ENCODE measurements around the gene MYCBP2. TPM values are rescaled to one million over a fixed set of nuclear protein-coding genes. Genes with fewer than 3 reads are reported as not detected.

The MYCBP2 gene
- total RNA-seq, 6 experiments from 2014 or later = 52.7 to 66.3 (median 54.9) TPM

DNA sequence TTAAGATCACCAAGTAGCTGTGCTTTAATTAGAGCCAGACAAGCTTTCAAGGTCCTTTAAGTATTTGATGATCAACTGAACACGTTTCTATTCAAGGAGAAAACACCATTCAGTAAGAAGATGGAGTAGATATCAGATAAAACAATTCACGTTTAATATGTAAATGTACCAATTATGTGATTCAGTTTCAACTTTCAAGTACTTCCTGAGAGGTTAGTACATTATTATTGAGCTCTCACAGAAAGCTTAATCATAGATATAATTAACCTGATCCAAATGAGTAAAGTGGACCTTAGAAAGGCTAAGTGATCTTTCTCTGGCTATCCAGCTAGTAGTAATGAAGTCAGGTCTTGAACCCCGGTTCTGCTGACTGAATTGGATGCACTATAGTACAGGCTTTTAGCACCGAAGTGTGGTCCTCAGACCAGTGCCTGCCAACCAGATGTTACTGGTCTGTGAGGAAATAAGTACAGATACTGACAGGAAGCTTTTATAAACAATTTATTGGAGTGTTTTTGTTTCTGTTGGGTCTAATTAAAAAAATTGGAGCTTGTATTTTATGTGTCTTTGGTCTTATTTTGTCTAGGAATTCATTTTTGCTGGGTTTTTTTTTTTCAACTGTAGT, 324.8 kb downstream of the MYCBP2 start:
- peaks cover 5% of the 10 kb centered on the region for H3K36me3 Mint-ChIP-seq (ENCODE audit: low read depth)
- TF ChIP-seq, protein P1, sequence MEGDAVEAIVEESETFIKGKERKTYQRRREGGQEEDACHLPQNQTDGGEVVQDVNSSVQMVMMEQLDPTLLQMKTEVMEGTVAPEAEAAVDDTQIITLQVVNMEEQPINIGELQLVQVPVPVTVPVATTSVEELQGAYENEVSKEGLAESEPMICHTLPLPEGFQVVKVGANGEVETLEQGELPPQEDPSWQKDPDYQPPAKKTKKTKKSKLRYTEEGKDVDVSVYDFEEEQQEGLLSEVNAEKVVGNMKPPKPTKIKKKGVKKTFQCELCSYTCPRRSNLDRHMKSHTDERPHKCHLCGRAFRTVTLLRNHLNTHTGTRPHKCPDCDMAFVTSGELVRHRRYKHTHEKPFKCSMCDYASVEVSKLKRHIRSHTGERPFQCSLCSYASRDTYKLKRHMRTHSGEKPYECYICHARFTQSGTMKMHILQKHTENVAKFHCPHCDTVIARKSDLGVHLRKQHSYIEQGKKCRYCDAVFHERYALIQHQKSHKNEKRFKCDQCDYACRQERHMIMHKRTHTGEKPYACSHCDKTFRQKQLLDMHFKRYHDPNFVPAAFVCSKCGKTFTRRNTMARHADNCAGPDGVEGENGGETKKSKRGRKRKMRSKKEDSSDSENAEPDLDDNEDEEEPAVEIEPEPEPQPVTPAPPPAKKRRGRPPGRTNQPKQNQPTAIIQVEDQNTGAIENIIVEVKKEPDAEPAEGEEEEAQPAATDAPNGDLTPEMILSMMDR (IDR thresholded peaks at IDR 0.05) = no peak
- H3K4me1 Mint-ChIP-seq (ENCODE audit: low read depth) = peaks cover 20% of the 10 kb centered on the region; the same call in 1 of the 2 replicates
- H3K27ac Mint-ChIP-seq = no peak overlapping the region; the same call in 1 of the 2 replicates
- no peak overlapping the region for H3K4me3 Mint-ChIP-seq
- no peak for DNase-seq
- no peaks in the 10 kb centered on the region for H3K9me3 Mint-ChIP-seq
- H3K27me3 Mint-ChIP-seq (ENCODE audit: insufficient read depth) = 0 out of 2 replicates have a peak, but pooled peaks cover 2% of the 10 kb centered on the region

DNA sequence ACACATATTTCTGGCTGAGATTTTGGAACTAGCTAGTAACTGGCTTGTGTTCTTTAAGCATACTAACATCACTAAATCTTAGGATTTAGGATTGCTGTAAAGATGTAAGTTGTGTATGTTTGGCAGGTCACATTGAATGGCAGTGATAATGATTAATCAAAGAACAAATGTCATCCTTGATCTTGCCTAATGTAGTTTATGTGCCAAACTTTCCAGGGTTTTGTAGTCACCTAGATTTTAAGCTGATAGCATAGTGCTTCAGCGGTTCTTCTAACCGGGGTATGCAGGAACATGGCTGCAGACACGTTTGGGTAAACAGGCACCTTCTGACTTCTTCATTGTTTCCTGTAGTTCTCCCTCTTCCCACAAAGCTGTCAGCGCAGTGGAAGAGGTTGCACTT, 325.4 kb downstream of the MYCBP2 start:
- Mint-ChIP-seq H3K4me3 (no peak overlapping the region), H3K27me3 (ENCODE audit: insufficient read depth) (0 out of 2 replicates have a peak, but pooled peaks cover 2% of the 10 kb centered on the region)
- DNase-seq = no peak

DNA sequence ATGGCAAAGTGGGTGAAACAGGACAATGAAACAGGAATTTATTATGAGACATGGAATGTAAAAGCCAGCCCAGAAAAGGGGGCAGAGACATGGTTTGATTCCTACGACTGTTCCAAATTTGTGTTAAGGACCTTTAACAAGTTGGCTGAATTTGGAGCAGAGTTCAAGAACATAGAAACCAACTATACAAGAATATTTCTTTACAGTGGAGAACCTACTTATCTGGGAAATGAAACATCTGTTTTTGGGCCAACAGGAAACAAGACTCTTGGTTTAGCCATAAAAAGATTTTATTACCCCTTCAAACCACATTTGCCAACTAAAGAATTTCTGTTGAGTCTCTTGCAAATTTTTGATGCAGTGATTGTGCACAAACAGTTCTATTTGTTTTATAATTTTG, 326.4 kb downstream of the MYCBP2 start:
- Mint-ChIP-seq H3K36me3 (ENCODE audit: low read depth) (peaks cover 13% of the 10 kb centered on the region), H3K4me3 (no peak overlapping the region), H3K9me3 (no peaks in the 10 kb centered on the region), H3K27ac (no peak overlapping the region), H3K27me3 (ENCODE audit: insufficient read depth) (0 out of 2 replicates have a peak, but pooled peaks cover 2% of the 10 kb centered on the region), H3K4me1 (ENCODE audit: low read depth) (peaks cover 20% of the 10 kb centered on the region; the same call in 1 of the 2 replicates)
- no peak for DNase-seq
- TF ChIP-seq, protein P1 (IDR thresholded peaks at IDR 0.05) = no peak

More for the DNA sequence above, 325.4 kb downstream of the MYCBP2 start:
- Mint-ChIP-seq H3K27ac (no peak overlapping the region; the same call in 1 of the 2 replicates), H3K4me1 (ENCODE audit: low read depth) (peaks cover 20% of the 10 kb centered on the region; the same call in 1 of the 2 replicates), H3K9me3 (no peaks in the 10 kb centered on the region), H3K36me3 (ENCODE audit: low read depth) (peaks cover 9% of the 10 kb centered on the region)
- TF ChIP-seq, protein P1 (IDR thresholded peaks at IDR 0.05) = no peak

Other genes with a start within 250 kb of the MYCBP2 start
- not detected for gene SCEL, start 208.6 kb upstream of the MYCBP2 start, total RNA-seq (2021; fragmentation: NEBNext Ultra II Directional; extraction: Animal tissue kit (Norgen Biotek cat#: 25700))